Neural cell (in vitro differentiated cells): ENCODE results near the gene ZSWIM1. TPM values are rescaled to one million over a fixed set of nuclear protein-coding genes. Genes with fewer than 3 reads are reported as not detected.

ENCODE experiments used
- H2AFZ ChIP-seq: fragments of 200-600, 300-800 bp; sonication (generic), shearing (Covaris generic); 2 replicates; pipeline ENCODE4 v1.6.0; 2014; ENCODE audit warnings: low read depth, mild to moderate bottlenecking, antibody characterized with exemption, low read length, moderate library complexity
- H3F3A ChIP-seq: fragments of 200-600 bp; shearing (Covaris generic); 2 replicates; pipeline ENCODE4 v1.6.1; 2016; ENCODE audit warnings: mild to moderate bottlenecking, moderate library complexity, mixed read lengths, antibody characterized with exemption, low read length; ENCODE audit not compliant: insufficient read depth, poor library complexity, severe bottlenecking
- H3K27ac ChIP-seq: fragments of 200-600, 300-800 bp; sonication (generic), shearing (Covaris generic); 2 replicates; pipeline ENCODE4 v1.5.1; 2014; ENCODE audit warnings: mild to moderate bottlenecking, low read length, moderate library complexity
- H3K27me3 ChIP-seq: fragments of 300-800, 200-600 bp; sonication (generic), shearing (Covaris generic); 2 replicates; pipeline ENCODE4 v1.6.0; 2014; ENCODE audit warnings: mild to moderate bottlenecking, low read depth, low read length, moderate library complexity; ENCODE audit not compliant: insufficient read depth
- H3K36me3 ChIP-seq: fragments of 300-800, 200-600 bp; sonication (generic), shearing (Covaris generic); 2 replicates; pipeline ENCODE4 v1.5.1; 2014; ENCODE audit warnings: mild to moderate bottlenecking, antibody characterized with exemption, low read length, moderate library complexity; ENCODE audit not compliant: insufficient read depth
- H3K4me2 ChIP-seq: fragments of 300-800, 200-600 bp; sonication (generic), shearing (Covaris generic); 2 replicates; pipeline ENCODE4 v1.6.0; 2014; ENCODE audit warnings: mild to moderate bottlenecking, low read length
- H3K4me3 ChIP-seq: fragments of 300-800, 200-600 bp; sonication (generic), shearing (Covaris generic); 2 replicates; pipeline ENCODE4 v1.5.1; 2014; ENCODE audit warnings: mild to moderate bottlenecking, low read length, moderate library complexity
- H3K79me2 ChIP-seq: fragments of 200-600 bp; shearing (Covaris generic); replicated peaks from 2 replicates; pipeline ENCODE4 v1.6.0; 2014; ENCODE audit warnings: mild to moderate bottlenecking, low read length, moderate library complexity; ENCODE audit not compliant: insufficient read depth
- H3K9ac ChIP-seq: fragments of 300-800, 200-600 bp; sonication (generic), shearing (Covaris generic); 2 replicates; pipeline ENCODE4 v1.6.1; 2016; ENCODE audit warnings: mild to moderate bottlenecking, low read length, mixed read lengths
- H3K9me2 ChIP-seq: fragments of 200-600 bp; shearing (Covaris generic); 2 replicates; pipeline ENCODE4 v1.6.1; 2016; ENCODE audit warnings: mild to moderate bottlenecking, low read length, mixed read lengths; ENCODE audit not compliant: insufficient read depth
- H3K9me3 ChIP-seq: fragments of 200-600, 300-800 bp; sonication (generic), shearing (Covaris generic); 2 replicates; pipeline ENCODE4 v1.6.1; 2016; ENCODE audit warnings: mild to moderate bottlenecking, mixed run types, low read length, moderate library complexity, mixed read lengths
- H4K20me1 ChIP-seq: fragments of 200-600 bp; shearing (Covaris generic); 2 replicates; pipeline ENCODE4 v1.6.1; 2016; ENCODE audit warnings: mild to moderate bottlenecking, mixed run types; ENCODE audit not compliant: insufficient read depth
- EP300 ChIP-seq: fragments of 450-650 bp; conservative IDR thresholded peaks from 2 replicates; pipeline ENCODE4 v1.6.1; 2014; ENCODE audit warnings: antibody characterized with exemption, mild to moderate bottlenecking, moderate library complexity; ENCODE audit not compliant: poor library complexity, severe bottlenecking
- EZH2 ChIP-seq: fragments of 200-600, 300-800 bp; shearing (Covaris generic), sonication (generic); IDR thresholded peaks from 2 replicates; pipeline ENCODE4 v1.6.1; 2014; ENCODE audit warnings: antibody characterized with exemption, low read length, borderline replicate concordance, mild to moderate bottlenecking; ENCODE audit not compliant: insufficient read depth, poor library complexity, severe bottlenecking
- MXI1 ChIP-seq: fragments of 450-650 bp; conservative IDR thresholded peaks from 2 replicates; pipeline ENCODE4 v1.6.1; 2014; ENCODE audit warnings: antibody characterized with exemption, mild to moderate bottlenecking; ENCODE audit not compliant: poor library complexity, severe bottlenecking
- POLR2AphosphoS5 ChIP-seq: IDR thresholded peaks from 2 replicates; pipeline ENCODE4 v1.6.1; 2012
- RAD21 ChIP-seq: fragments of 450-650 bp; conservative IDR thresholded peaks from 2 replicates; pipeline ENCODE4 v1.6.1; 2014; ENCODE audit warnings: antibody characterized with exemption, mild to moderate bottlenecking, moderate library complexity
- SMC3 ChIP-seq: fragments of 450-650 bp; conservative IDR thresholded peaks from 2 replicates; pipeline ENCODE4 v1.6.1; 2014; ENCODE audit warnings: antibody characterized with exemption, mild to moderate bottlenecking, moderate library complexity; ENCODE audit not compliant: poor library complexity
- TAF1 ChIP-seq: IDR thresholded peaks from 2 replicates; pipeline ENCODE4 v1.6.1; 2012; ENCODE audit warnings: low read depth
- polyA plus RNA-seq: library from polyadenylated mRNA; depleted of rRNA; stranded (reverse); fragments of >200 nt; gene quantifications from 2 replicates; pipeline ENCODE4 v1.2.3, GENCODE V29; 2014
- TF ChIP-seq, protein P1 (sequence below): fragments of 450-650 bp; IDR thresholded peaks from 2 replicates; pipeline ENCODE4 v1.5.1; 2014; ENCODE audit warnings: antibody characterized with exemption, mild to moderate bottlenecking, moderate library complexity; ENCODE audit not compliant: poor library complexity, severe bottlenecking
- TF ChIP-seq, protein P2 (sequence below): IDR thresholded peaks from 2 replicates; pipeline ENCODE4 v1.6.1; 2012; ENCODE audit warnings: borderline replicate concordance

The ZSWIM1 gene
- polyA plus RNA-seq, 1 donor from 2014 or later: 3.3 TPM

DNA sequence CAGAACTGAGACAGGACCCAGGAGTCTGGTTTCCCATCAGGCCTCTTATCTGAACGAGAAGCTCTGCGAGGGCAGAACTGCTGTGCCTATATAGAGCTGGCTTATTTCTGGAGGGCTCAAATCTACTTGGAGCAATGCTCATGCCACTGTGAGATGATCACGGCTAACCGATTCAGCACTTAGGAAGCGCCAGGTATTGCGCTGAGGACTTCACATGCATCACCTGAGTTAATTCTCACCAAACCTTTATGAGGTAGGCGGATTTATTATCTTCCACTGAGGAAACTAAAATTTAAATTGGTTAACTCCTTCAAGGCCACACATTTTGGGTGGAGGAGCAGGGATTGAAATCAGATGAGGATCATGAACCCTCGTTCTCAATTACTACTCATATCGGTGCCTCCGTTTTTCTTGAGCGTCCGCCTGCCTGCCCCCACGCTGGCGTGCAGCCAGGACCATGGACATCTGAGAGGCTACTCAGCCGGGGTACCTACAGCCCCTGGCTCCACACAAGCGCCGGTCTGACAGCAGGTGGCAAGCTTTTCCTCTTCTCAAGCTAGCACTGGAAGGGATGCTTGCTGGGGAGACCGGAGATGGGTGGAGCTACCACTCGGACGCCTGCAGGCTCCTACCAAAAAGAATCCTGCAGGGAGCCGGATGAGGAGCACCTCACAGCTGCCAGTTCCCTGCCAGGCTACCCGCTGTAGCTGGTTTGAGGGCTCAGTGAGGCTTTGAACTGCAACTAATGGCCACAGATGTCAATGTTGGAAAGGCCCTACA, 52.4 kb downstream of the ZSWIM1 start:
- Histone ChIP-seq H3K9me2 (no peaks in the 10 kb centered on the region), H3F3A (no peaks in the 10 kb centered on the region), H3K36me3 (no peaks in the 10 kb centered on the region), H3K4me2 (peak overlapping the region; percentile 57), H3K9ac (peak overlapping the region; percentile 100), H3K27me3 (no peaks in the 10 kb centered on the region), H2AFZ (peak overlapping the region; percentile 91), H3K27ac (peak overlapping the region; percentile 100), H3K79me2 (peaks cover 21% of the 10 kb centered on the region), H4K20me1 (no peaks in the 10 kb centered on the region), H3K4me3 (peak overlapping the region; percentile 93), H3K9me3 (no peaks in the 10 kb centered on the region)
- TF ChIP-seq, protein P1, sequence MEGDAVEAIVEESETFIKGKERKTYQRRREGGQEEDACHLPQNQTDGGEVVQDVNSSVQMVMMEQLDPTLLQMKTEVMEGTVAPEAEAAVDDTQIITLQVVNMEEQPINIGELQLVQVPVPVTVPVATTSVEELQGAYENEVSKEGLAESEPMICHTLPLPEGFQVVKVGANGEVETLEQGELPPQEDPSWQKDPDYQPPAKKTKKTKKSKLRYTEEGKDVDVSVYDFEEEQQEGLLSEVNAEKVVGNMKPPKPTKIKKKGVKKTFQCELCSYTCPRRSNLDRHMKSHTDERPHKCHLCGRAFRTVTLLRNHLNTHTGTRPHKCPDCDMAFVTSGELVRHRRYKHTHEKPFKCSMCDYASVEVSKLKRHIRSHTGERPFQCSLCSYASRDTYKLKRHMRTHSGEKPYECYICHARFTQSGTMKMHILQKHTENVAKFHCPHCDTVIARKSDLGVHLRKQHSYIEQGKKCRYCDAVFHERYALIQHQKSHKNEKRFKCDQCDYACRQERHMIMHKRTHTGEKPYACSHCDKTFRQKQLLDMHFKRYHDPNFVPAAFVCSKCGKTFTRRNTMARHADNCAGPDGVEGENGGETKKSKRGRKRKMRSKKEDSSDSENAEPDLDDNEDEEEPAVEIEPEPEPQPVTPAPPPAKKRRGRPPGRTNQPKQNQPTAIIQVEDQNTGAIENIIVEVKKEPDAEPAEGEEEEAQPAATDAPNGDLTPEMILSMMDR: peak; percentile 67
- TF ChIP-seq EP300 (no peak), MXI1 (no peak), SMC3 (peak; percentile 49)

- peaks cover 21% of the 10 kb centered on the region for H3K79me2 ChIP-seq
Measured at GRCh38 chr20:45934046-45934585, 53.1 kb downstream of the ZSWIM1 start.

More at GRCh38 chr20:45934046-45934585, 53.1 kb downstream of the ZSWIM1 start:
- H3K9me2 ChIP-seq: no peaks in the 10 kb centered on the region
- H3K4me2 ChIP-seq: peak overlapping the region; percentile 57
- H2AFZ ChIP-seq: peak overlapping the region; percentile 91
- H3K27me3 ChIP-seq: no peaks in the 10 kb centered on the region
- no peaks in the 10 kb centered on the region for H3F3A ChIP-seq
- H3K4me3 ChIP-seq: peak overlapping the region; percentile 93
- TF ChIP-seq EP300 (no peak), POLR2AphosphoS5 (no peak), TAF1 (no peak), SMC3 (no peak), MXI1 (no peak), RAD21 (no peak), EZH2 (no peak)
- TF ChIP-seq, protein P2, sequence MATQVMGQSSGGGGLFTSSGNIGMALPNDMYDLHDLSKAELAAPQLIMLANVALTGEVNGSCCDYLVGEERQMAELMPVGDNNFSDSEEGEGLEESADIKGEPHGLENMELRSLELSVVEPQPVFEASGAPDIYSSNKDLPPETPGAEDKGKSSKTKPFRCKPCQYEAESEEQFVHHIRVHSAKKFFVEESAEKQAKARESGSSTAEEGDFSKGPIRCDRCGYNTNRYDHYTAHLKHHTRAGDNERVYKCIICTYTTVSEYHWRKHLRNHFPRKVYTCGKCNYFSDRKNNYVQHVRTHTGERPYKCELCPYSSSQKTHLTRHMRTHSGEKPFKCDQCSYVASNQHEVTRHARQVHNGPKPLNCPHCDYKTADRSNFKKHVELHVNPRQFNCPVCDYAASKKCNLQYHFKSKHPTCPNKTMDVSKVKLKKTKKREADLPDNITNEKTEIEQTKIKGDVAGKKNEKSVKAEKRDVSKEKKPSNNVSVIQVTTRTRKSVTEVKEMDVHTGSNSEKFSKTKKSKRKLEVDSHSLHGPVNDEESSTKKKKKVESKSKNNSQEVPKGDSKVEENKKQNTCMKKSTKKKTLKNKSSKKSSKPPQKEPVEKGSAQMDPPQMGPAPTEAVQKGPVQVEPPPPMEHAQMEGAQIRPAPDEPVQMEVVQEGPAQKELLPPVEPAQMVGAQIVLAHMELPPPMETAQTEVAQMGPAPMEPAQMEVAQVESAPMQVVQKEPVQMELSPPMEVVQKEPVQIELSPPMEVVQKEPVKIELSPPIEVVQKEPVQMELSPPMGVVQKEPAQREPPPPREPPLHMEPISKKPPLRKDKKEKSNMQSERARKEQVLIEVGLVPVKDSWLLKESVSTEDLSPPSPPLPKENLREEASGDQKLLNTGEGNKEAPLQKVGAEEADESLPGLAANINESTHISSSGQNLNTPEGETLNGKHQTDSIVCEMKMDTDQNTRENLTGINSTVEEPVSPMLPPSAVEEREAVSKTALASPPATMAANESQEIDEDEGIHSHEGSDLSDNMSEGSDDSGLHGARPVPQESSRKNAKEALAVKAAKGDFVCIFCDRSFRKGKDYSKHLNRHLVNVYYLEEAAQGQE: no peak
- TF ChIP-seq, protein P1: no peak
- H3K27ac ChIP-seq: peak overlapping the region; percentile 100
- no peaks in the 10 kb centered on the region for H3K9me3 ChIP-seq
- no peaks in the 10 kb centered on the region for H4K20me1 ChIP-seq
- H3K9ac ChIP-seq: peak overlapping the region; percentile 100
- H3K36me3 ChIP-seq: no peaks in the 10 kb centered on the region

Other genes with a start within 250 kb of the ZSWIM1 start
- gene WFDC9, start 249.9 kb upstream of the ZSWIM1 start, polyA plus RNA-seq: not detected in 2 replicates
- gene WFDC11, start 211.0 kb upstream of the ZSWIM1 start, polyA plus RNA-seq: not detected in 2 replicates
- gene WFDC13, start 179.2 kb upstream of the ZSWIM1 start, polyA plus RNA-seq: not detected in 2 replicates
- not detected in 2 replicates for gene WFDC10B, start 176.2 kb upstream of the ZSWIM1 start, polyA plus RNA-seq
- not detected in 2 replicates for gene SPINT4, start 158.9 kb upstream of the ZSWIM1 start, polyA plus RNA-seq
- not detected in 2 replicates for gene WFDC3, start 89.3 kb upstream of the ZSWIM1 start, polyA plus RNA-seq
- 35.9 and 43.8 TPM in 2 replicates for gene DNTTIP1, start 89.3 kb upstream of the ZSWIM1 start, polyA plus RNA-seq
- gene UBE2C, start 68.6 kb upstream of the ZSWIM1 start, polyA plus RNA-seq: 2.5 and 4.9 TPM in 2 replicates
- gene TNNC2, start 53.9 kb upstream of the ZSWIM1 start, polyA plus RNA-seq: 3.8 TPM in 1 of 2 replicates, not detected in the other
- 7.2 and 14.8 TPM in 2 replicates for gene SNX21, start 47.4 kb upstream of the ZSWIM1 start, polyA plus RNA-seq
- 60.9 and 68.7 TPM in 2 replicates for gene ACOT8, start 23.8 kb upstream of the ZSWIM1 start, polyA plus RNA-seq
- gene ZSWIM3, start 23.6 kb upstream of the ZSWIM1 start, polyA plus RNA-seq: 12.3 and 14.3 TPM in 2 replicates
- gene SPATA25, start 6.4 kb downstream of the ZSWIM1 start, polyA plus RNA-seq: 1.2 and 5.1 TPM in 2 replicates
- 5.0 and 6.3 TPM in 2 replicates for gene NEURL2, start 10.0 kb downstream of the ZSWIM1 start, polyA plus RNA-seq
- 25.7 and 49.7 TPM in 2 replicates for gene CTSA, start 10.1 kb downstream of the ZSWIM1 start, polyA plus RNA-seq
- gene PLTP, start 30.9 kb downstream of the ZSWIM1 start, polyA plus RNA-seq: 5.3 and 7.0 TPM in 2 replicates
- gene PCIF1, start 53.5 kb downstream of the ZSWIM1 start, polyA plus RNA-seq: 21.5 and 28.3 TPM in 2 replicates
- gene ZNF335, start 91.0 kb downstream of the ZSWIM1 start, polyA plus RNA-seq: 12.8 and 18.9 TPM in 2 replicates
- gene MMP9, start 127.7 kb downstream of the ZSWIM1 start, polyA plus RNA-seq: not detected in 2 replicates
- gene SLC12A5, start 148.0 kb downstream of the ZSWIM1 start, polyA plus RNA-seq: 53.1 and 74.4 TPM in 2 replicates
- 23.0 and 29.9 TPM in 2 replicates for gene NCOA5, start 208.7 kb downstream of the ZSWIM1 start, polyA plus RNA-seq
- not detected in 2 replicates for gene CD40, start 237.1 kb downstream of the ZSWIM1 start, polyA plus RNA-seq